NT2/D1 (cell line): ENCODE measurements around the gene SNX5.
A peak's percentile ranks its signal among the peaks of the same experiment; 100 is the strongest.

ENCODE experiments used
- DNase-seq: peaks from one replicate; pipeline ENCODE4 v3.0.0-alpha.2; 2011; ENCODE audit warnings: low read depth, low spot score
- H3K27me3 ChIP-seq: 2 replicates; pipeline ENCODE4 v1.6.0; 2011; ENCODE audit warnings: mild to moderate bottlenecking; ENCODE audit not compliant: insufficient read length, insufficient read depth
- H3K36me3 ChIP-seq: 2 replicates; pipeline ENCODE4 v1.6.1; 2011; ENCODE audit warnings: mild to moderate bottlenecking, low read length, mixed read lengths; ENCODE audit not compliant: insufficient read depth, insufficient read length
- H3K4me1 ChIP-seq: 2 replicates; pipeline ENCODE4 v1.5.1; 2011; ENCODE audit not compliant: insufficient read depth, insufficient read length
- H3K4me3 ChIP-seq: 2 replicates; pipeline ENCODE4 v1.5.1; 2011; ENCODE audit warnings: low read depth; ENCODE audit not compliant: insufficient read length
- H3K9ac ChIP-seq: 2 replicates; pipeline ENCODE4 v1.6.0; 2011; ENCODE audit warnings: low read depth; ENCODE audit not compliant: insufficient read length
- H3K9me3 ChIP-seq: 2 replicates; pipeline ENCODE4 v1.5.1; 2011; ENCODE audit warnings: mild to moderate bottlenecking, low read length; ENCODE audit not compliant: insufficient read depth
- SUZ12 ChIP-seq: IDR thresholded peaks from 2 replicates; pipeline ENCODE4 v1.6.1; 2011; ENCODE audit not compliant: insufficient read length, insufficient read depth; ENCODE audit errors: extremely low read depth
- YY1 ChIP-seq: IDR thresholded peaks from 2 replicates; pipeline ENCODE4 v1.6.1; 2011; ENCODE audit not compliant: insufficient read length, insufficient read depth
- ZNF274 ChIP-seq: IDR thresholded peaks from 2 replicates; pipeline ENCODE4 v1.6.1; 2011; ENCODE audit warnings: mild to moderate bottlenecking, low read depth, low read length

The SNX5 gene

DNA sequence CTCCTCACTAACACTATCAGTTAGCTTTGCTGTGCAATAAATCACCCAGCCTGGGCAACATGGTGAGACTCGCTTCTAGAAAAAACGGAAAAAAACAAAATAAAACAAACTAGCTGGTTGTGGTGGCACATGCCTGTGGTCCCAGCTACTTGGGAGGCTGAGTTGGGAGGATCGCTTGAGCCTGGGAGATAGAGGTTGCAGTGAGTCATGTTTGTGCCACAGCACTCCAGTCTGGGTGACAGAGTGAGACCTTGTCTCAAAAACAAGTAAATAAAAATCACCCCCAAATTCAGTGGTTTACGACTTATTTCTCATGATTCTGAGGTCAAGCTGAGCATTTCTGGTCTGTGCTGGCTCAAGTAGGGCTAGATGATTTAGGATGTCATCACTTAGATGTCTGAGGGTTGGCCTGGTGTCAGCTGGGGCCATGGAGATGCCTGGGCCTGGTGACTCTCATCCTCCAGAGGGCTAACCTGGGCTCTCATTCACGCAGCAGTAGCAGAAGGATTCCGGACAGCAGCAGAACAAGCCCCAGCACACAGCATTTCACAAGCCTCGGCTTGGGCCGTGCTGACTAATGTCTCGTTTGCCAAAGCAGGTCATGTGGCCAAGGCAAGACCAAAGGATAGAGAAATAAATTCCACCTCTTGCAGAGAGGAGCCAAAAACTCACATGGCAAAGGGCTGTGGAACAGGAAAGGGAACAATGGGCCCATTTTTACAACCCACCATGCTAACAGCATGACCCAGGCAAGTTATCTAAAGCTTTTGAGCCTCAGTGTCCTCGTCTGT lies 32.7 kb upstream of the SNX5 start:
- no peaks in the 10 kb centered on the region for H3K36me3 ChIP-seq
- H3K4me1 ChIP-seq = peaks cover 6% of the 10 kb centered on the region
- no peak overlapping the region for H3K4me3 ChIP-seq
- H3K9ac ChIP-seq = no peak overlapping the region
- no peaks in the 10 kb centered on the region for H3K9me3 ChIP-seq
- no peaks in the 10 kb centered on the region for H3K27me3 ChIP-seq
- TF ChIP-seq ZNF274 (no peak), YY1 (no peak)
- DNase-seq = no peak

DNA sequence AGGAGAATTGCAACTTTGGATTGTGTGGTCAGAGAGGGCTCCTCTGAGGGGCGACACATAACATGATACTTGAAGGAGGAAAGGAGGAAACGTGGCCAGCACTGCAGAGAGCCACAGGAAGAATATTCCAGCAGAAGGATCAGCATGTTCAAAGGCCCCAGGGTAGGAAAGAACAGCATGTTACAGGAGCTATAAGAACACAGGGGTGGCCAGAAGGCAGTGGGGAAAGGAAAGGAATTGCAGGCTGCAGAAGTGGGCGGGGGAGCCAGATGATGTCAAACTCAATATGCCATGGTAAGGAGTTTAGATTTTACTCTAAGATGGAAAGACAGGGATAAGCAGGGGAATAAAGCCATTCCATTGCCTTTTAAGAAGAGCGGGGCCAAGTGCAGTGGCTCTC lies 31.0 kb upstream of the SNX5 start:
- Histone ChIP-seq H3K4me1 (no peaks in the 10 kb centered on the region), H3K27me3 (no peaks in the 10 kb centered on the region), H3K4me3 (no peak overlapping the region), H3K9me3 (no peaks in the 10 kb centered on the region), H3K9ac (no peak overlapping the region), H3K36me3 (no peaks in the 10 kb centered on the region)
- no peak for DNase-seq
- no peak for TF ChIP-seq SUZ12
- no peak for TF ChIP-seq YY1
- no peak for TF ChIP-seq ZNF274

DNA sequence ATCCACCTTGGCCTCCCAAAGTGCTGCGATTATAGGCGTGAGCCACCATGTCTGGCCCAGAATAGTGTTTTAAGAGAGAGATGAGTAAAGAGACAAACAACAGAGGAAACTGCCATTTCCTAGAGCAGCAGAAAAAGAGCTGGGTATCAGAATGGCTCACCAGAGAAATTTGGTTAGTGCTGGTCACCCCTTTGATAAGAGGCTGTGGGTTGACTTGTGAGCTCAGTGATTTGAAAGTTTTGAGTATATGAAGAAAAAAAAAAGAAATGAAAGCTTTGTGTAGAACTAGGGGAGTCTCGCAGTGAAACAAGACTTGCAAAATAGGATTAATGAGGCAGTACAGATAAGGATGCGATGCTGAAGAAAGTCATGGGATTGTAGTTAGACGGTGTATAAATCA lies 29.9 kb upstream of the SNX5 start:
- no peaks in the 10 kb centered on the region for H3K4me1 ChIP-seq
- no peaks in the 10 kb centered on the region for H3K27me3 ChIP-seq
- TF ChIP-seq ZNF274 = no peak
- TF ChIP-seq SUZ12 = no peak
- no peak for TF ChIP-seq YY1
- H3K36me3 ChIP-seq = no peaks in the 10 kb centered on the region
- no peak overlapping the region for H3K9ac ChIP-seq
- no peaks in the 10 kb centered on the region for H3K9me3 ChIP-seq
- DNase-seq = no peak
- H3K4me3 ChIP-seq = no peak overlapping the region

DNA sequence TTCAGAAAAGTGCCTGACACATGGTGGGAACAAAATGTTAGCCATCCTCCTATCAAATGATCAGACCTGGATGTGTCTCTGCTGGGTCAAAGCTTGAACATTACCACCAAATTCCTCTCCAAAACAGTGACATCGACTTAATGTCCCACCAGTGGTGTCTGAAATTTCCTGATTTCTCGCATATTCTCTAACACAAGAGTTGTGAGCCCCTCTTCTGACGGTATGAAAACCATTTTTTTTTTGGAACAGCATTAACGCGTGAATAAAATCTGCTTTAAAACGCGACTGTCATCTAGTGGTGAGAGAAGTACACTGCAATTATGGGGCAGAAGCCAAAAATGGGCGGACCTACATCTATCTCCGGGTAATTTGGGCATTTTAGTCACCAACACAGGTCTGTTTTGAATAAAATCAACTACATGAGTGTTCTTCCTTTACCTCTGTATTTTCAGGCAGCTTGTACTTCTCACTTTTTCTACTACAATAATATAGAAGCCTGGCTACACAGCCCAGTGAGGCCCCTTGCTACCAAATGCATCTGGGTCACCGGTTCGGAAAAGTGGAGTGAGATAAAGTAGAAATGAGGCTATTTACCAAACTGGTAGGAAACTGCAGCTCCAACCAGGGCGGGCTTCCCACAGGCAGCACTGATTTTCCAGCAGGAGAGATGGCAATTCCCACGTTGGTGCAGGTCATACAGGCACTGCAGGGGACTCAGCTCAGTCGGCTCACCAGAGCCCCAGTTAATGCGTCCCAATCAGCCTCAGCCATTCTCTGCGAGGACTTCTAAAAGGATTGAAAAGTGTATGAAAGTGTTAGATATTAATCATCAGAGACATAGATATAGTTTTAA lies 27.6 kb upstream of the SNX5 start:
- peak; percentile 20 for DNase-seq
- Histone ChIP-seq H3K4me1 (no peaks in the 10 kb centered on the region), H3K36me3 (peaks cover 3% of the 10 kb centered on the region), H3K27me3 (no peaks in the 10 kb centered on the region), H3K9me3 (no peaks in the 10 kb centered on the region), H3K9ac (no peak overlapping the region), H3K4me3 (no peak overlapping the region)
- TF ChIP-seq YY1 = no peak
- TF ChIP-seq SUZ12 = no peak
- TF ChIP-seq ZNF274 = no peak

DNA sequence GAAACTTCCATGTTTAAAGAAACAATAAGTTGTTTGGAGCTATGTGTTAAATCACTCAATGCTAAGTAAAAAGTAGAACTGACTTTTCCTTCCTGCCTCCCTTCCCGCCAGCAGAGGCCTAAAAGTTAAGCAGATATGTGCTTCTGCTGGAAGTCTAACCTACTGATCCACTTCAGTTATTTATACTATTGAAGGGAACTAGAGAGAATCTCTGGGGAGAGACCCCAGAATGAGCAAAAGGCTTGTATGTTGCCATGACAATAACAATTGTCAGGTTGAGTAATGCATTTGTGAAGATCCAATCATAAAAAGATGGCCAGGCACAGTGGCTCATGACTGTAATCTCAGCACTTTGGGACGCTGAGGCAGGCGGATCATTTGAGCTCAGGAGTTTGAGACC lies 25.0 kb upstream of the SNX5 start:
- H3K27me3 ChIP-seq = no peaks in the 10 kb centered on the region
- DNase-seq = no peak
- H3K36me3 ChIP-seq = peaks cover 21% of the 10 kb centered on the region
- H3K4me1 ChIP-seq = no peaks in the 10 kb centered on the region
- H3K9ac ChIP-seq = no peak overlapping the region
- no peaks in the 10 kb centered on the region for H3K9me3 ChIP-seq
- TF ChIP-seq YY1 (no peak), SUZ12 (no peak), ZNF274 (no peak)
- no peak overlapping the region for H3K4me3 ChIP-seq

DNA sequence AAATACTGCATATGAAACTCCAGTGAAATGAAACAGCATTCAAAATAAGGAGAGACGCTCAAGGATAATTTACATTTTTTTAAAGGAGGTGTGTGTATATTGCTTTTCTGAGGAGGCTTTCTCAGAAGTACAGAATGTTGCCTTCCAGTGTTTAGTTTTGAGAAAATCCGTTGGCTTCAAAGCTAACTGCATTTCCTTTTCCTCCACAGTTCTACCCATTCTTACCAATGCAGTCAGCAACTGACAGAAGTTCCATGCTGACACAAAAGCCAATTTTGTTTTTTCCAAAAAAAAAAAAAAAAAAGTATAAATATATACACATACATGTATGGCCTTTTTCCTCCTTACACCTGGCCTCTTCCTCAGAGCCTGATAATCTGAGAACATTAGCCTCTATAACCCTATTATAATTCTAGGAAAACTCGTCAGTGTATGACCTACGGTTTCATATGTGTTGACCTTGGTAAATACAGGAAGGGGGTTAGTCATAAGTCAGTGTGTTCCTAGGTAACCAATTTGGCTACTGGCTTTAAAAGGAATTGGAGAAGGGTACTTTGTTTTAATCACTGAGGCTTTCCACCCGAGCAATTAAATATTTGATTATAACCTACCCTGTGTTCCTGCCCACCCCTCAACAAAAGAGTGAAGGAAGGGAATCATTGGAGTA lies 24.4 kb upstream of the SNX5 start:
- Histone ChIP-seq H3K9me3 (no peaks in the 10 kb centered on the region), H3K9ac (no peak overlapping the region), H3K27me3 (no peaks in the 10 kb centered on the region), H3K4me3 (no peak overlapping the region), H3K36me3 (peaks cover 25% of the 10 kb centered on the region), H3K4me1 (no peaks in the 10 kb centered on the region)
- no peak for DNase-seq
- TF ChIP-seq YY1 = no peak
- TF ChIP-seq ZNF274 = no peak
- no peak for TF ChIP-seq SUZ12

DNA sequence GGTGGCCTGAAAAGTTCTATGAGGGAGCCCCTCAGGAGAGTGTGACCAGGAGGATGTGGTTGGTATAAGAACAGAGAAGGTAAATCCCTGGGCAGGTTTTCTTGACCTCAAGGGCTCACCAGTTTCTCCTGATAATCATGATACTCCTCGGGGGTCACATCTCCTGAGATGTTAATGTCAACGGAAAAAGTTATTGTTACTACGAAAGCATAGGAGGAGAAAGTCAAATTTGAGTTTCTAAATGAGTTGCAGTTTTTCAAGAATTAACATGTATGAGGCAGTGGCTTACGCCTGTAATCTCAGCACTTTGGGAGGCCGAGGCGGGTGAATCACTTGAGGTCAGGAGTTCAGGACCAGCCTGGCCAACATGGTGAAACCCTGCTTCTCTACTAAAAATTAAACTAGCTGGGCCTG lies 23.6 kb upstream of the SNX5 start:
- H3K9me3 ChIP-seq = no peaks in the 10 kb centered on the region
- H3K4me1 ChIP-seq = no peaks in the 10 kb centered on the region
- H3K36me3 ChIP-seq = peaks cover 32% of the 10 kb centered on the region
- H3K27me3 ChIP-seq = no peaks in the 10 kb centered on the region
- no peak for DNase-seq
- H3K9ac ChIP-seq = no peak overlapping the region
- H3K4me3 ChIP-seq = no peak overlapping the region
- TF ChIP-seq ZNF274 (no peak), YY1 (no peak), SUZ12 (no peak)
